Cardiac fibroblast (primary cell): Measurements from ENCODE around the gene BRINP2.

Source experiments
- DNase-seq, 2 donors: peaks; one replicate each; pipeline versions ENCODE4 v3.0.0 to v3.0.0-alpha.2; 2010; ENCODE audit warnings: low read depth in 2 of 2
- H3K4me3 ChIP-seq, 2 donors: replicated peaks in 1 of 2; 1 replicate in 1 of 2; 2 replicates in 1 of 2; pipeline ENCODE4 v1.5.1; 2011; ENCODE audit warnings: low read depth in 2 of 2, low read length in 2 of 2, mild to moderate bottlenecking in 2 of 2, moderate library complexity in 1 of 2
- TF ChIP-seq, protein P1 (sequence below): IDR thresholded peaks from one replicate; pipeline ENCODE4 v1.5.1; 2011; ENCODE audit warnings: low read depth, mild to moderate bottlenecking, low read length, inconsistent platforms

The BRINP2 gene

DNA sequence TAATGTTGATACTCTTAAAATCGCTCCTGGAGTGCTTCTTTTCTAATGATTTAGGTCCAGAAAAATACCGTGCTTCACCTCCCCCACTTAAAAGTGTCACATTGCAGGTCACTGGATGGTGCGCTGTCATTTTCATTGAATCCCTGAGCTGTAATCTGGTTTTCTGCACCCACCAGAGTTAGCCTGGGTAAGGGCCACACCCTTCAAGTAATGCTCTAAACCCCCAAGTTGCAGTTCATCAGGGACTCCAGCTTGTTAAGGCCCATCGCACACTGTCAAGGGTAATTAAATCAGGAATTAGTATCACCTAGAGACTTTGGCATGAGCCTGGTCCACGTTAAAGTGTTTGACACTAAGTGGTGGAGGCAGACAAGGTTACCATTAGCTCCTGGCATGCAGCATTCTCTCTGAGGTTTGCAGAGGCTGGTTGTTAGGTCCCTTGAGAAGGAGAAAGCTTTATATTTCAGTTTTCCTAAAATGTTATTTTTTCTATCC is 40.3 kb upstream of the BRINP2 start:
- H3K4me3 ChIP-seq, result no peak overlapping the region
- TF ChIP-seq, protein P1, sequence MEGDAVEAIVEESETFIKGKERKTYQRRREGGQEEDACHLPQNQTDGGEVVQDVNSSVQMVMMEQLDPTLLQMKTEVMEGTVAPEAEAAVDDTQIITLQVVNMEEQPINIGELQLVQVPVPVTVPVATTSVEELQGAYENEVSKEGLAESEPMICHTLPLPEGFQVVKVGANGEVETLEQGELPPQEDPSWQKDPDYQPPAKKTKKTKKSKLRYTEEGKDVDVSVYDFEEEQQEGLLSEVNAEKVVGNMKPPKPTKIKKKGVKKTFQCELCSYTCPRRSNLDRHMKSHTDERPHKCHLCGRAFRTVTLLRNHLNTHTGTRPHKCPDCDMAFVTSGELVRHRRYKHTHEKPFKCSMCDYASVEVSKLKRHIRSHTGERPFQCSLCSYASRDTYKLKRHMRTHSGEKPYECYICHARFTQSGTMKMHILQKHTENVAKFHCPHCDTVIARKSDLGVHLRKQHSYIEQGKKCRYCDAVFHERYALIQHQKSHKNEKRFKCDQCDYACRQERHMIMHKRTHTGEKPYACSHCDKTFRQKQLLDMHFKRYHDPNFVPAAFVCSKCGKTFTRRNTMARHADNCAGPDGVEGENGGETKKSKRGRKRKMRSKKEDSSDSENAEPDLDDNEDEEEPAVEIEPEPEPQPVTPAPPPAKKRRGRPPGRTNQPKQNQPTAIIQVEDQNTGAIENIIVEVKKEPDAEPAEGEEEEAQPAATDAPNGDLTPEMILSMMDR, result no peak
- DNase-seq, result no peak

DNA sequence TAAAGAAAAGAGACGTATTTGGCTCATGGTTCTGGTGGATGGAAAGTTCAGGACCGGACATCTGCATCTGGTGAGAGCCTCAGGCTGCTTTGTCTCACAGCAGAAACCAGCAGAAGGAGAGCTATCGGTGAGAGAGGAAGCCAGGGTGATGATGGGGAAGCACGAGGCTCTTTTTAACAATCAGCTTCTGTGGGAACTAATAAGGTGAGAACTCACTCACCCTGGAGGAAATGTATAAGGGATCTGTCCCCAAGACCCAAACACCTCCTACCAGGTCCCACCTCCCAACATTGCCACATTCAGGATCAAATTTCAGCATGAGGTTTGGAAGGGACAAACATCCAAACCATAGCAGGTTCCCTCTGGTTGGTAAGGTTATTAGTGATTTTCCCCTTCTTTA is 39.0 kb upstream of the BRINP2 start:
- TF ChIP-seq, protein P1, result no peak
- no peak for DNase-seq
- H3K4me3 ChIP-seq, result no peak overlapping the region

DNA sequence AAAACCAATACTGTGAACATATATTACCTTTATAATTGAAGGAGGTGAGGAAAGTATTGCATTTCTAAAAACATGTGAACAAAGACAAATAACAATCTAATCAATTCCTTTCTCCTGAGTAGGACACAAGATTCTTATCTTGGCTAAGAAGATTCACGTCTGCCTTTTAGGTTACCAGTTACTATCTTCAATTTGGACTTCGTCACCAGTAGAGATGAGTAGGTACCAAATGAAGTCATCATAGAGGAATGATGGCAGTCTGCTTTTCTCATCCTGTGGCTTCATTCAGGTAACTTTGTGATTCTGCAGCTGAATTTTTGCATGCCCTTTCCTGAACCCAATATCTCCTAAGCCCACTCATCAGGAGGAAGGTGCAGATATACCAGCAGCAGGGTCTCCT is 38.6 kb upstream of the BRINP2 start:
- TF ChIP-seq, protein P1, result no peak
- no peak for DNase-seq
- H3K4me3 ChIP-seq, result no peak overlapping the region

DNA sequence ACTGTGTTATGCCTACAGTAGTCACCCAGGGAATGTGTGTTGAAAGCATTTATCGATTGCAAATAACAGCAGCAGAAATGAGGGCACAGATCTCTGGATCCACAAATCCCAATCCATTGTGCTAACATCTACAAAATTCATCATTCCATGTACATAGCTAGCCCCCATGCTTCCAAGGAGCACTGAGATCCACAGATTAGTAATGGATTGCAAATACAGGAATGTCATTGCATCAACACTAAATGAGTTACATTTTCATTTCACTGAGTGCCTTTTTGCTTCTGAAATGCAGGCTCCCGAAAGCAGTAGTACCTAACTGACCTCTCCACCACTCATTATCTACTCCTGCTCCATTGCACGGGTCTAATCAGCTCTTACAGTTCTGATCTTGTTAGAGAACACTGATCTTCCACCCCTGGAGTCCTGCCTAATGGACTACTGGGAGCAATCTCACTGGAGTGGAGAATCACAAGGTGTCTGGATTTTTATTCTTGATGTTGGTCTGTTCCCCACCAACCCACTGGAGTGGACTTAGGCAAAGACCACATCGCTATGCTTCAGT is 36.7 kb upstream of the BRINP2 start:
- no peak overlapping the region for H3K4me3 ChIP-seq
- DNase-seq, result no peak
- TF ChIP-seq, protein P1, result no peak

DNA sequence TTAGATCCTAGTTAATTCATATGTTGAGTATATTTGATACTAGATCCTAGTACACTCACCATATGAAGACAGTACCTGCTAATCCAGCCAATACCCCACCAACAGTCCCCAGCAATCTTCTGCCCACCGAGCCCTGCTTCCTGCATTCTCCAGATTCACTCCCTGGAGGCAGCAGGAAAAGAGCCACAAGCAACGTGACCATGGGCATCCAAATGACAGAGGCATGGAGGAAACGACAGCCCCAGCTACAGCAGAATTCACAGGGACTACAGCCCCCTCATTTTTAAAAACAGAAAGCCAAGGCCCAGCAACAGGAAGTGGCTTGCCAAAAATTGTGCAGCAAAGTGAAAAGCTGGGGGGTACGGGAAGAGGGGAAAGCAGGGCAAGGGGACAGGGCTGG is 35.5 kb upstream of the BRINP2 start:
- TF ChIP-seq, protein P1, result no peak
- no peak overlapping the region for H3K4me3 ChIP-seq
- no peak for DNase-seq

DNA sequence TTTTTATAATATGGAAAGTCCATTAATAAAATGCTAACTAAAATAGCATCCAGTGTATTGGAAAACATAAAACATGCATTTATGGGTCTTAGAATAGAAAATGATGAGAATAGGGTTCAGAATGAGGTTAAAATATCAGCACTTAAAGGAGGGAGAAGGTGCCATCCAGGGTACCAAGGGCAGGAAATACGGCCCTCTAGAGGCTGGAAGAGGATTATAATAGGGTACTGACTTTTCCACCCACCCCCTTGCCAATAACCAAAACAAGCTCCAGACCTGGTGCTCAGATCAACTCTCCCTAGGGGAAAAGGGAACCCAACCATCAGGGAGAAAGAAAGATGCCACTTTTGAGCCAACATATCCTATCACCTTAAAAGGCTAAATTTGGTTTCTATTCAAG is 32.9 kb upstream of the BRINP2 start:
- H3K4me3 ChIP-seq, result no peak overlapping the region
- DNase-seq, result no peak
- TF ChIP-seq, protein P1, result no peak

DNA sequence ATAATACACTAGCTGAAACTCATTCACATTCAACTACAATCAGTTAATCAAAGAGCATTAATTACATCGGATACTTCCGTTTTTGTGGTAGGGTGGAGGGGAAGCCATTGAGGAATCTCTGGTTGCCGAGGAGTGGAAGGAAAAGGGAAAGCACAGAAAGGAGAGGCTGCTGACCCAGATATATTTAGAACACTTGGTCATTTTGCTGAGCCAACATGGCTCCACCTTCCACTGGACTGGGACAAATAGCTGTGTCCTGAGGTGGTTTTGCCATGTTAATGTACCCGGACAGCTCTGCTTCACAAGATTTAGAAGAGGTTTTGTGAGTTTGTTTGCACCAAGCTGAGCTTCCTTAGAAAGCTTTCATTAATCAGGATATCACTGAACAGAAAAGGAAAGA is 32.4 kb upstream of the BRINP2 start:
- H3K4me3 ChIP-seq, result no peak overlapping the region
- DNase-seq, result no peak
- TF ChIP-seq, protein P1, result no peak
